M059J (cell line): ENCODE results near the gene C16orf92. TPM values are rescaled to one million over a fixed set of nuclear protein-coding genes. Genes with fewer than 3 reads are reported as not detected.
"Not testable (repeated sequence)": the region's sequence is repeated elsewhere in the genome, so short reads cannot be mapped to it uniquely, and the experiment has no call there.

Experiments
- DNase-seq: peaks from one replicate; pipeline ENCODE4 v3.0.0-alpha.2; 2012; ENCODE audit warnings: low read depth
- total RNA-seq: library from RNA; depleted of rRNA; stranded (reverse); fragments of >200 nt; shearing (Covaris generic); gene quantifications from 2 replicates; pipeline ENCODE4 v1.2.3, GENCODE V29; 2014

C16orf92 gene
- total RNA-seq, 1 experiment from 2014 or later, result not detected

- peak; percentile 40 for DNase-seq
These were observed 17.5 kb upstream of the C16orf92 start for GRCh38 chr16:30005341-30006094.

GRCh38 chr16:30006095-30006473, 16.9 kb upstream of the C16orf92 start:
- DNase-seq, result no peak

GRCh38 chr16:30006659-30007377, 16.2 kb upstream of the C16orf92 start:
- DNase-seq, result no peak

- no peak for DNase-seq
These were observed 15.6 kb upstream of the C16orf92 start for GRCh38 chr16:30007378-30007895.

- no peak for DNase-seq
These were observed 13.7 kb upstream of the C16orf92 start for GRCh38 chr16:30009085-30009862.

- no peak for DNase-seq
These were observed 12.8 kb upstream of the C16orf92 start for GRCh38 chr16:30009990-30010843.

- DNase-seq, result no peak
These were observed 11.9 kb upstream of the C16orf92 start, which contains the start of gene DOC2A for GRCh38 chr16:30010844-30011713. TSS of gene DOC2A (minus strand) at chr16:30011027. CDS start at chr16:30010222, 805 bp downstream.

- DNase-seq, result no peak
These were observed 11.1 kb upstream of the C16orf92 start for GRCh38 chr16:30011714-30012504.

- not testable (repeated sequence) for DNase-seq
These were observed 10.4 kb upstream of the C16orf92 start for GRCh38 chr16:30012598-30012997.

- DNase-seq, result not testable (repeated sequence)
These were observed 7.5 kb upstream of the C16orf92 start for GRCh38 chr16:30015450-30015849.

GRCh38 chr16:30016555-30017276, 6.3 kb upstream of the C16orf92 start:
- no peak for DNase-seq

- no peak for DNase-seq
These were observed 5.7 kb upstream of the C16orf92 start for GRCh38 chr16:30017277-30017656.

- DNase-seq, result not testable (repeated sequence)
These were observed 5.1 kb upstream of the C16orf92 start for GRCh38 chr16:30017937-30018336.

GRCh38 chr16:30018731-30019158, 4.3 kb upstream of the C16orf92 start:
- DNase-seq, result no peak

- no peak for DNase-seq
These were observed 588 bp downstream of the C16orf92 start for GRCh38 chr16:30023586-30023985.

GRCh38 chr16:30024451-30024850, 1.5 kb downstream of the C16orf92 start:
- no peak for DNase-seq

- no peak for DNase-seq
These were observed 2.2 kb downstream of the C16orf92 start for GRCh38 chr16:30025156-30025555.

GRCh38 chr16:30025574-30025973, 2.6 kb downstream of the C16orf92 start:
- DNase-seq, result no peak

- no peak for DNase-seq
These were observed 3.5 kb downstream of the C16orf92 start for GRCh38 chr16:30026449-30026848.
